Stimulated activated CD4-positive, alpha-beta T cell treated with anti-CD3 and anti-CD28 coated beads, TNF-alpha, amount 100 ng/mL, for 48 hours (primary cell): ENCODE measurements around the gene HOXA4.

Source experiments
- DNase-seq, 3 donors: peaks; one replicate each; pipeline ENCODE4 v3.0.0-alpha.2; 2020; ENCODE audit warnings: low read depth in 3 of 3

The HOXA4 gene

GRCh38 chr7:27116962-27117886 is 13.3 kb downstream of the HOXA4 start:
- no peak for DNase-seq

- no peak for DNase-seq
These were observed 14.3 kb downstream of the HOXA4 start for GRCh38 chr7:27116031-27116961.

- DNase-seq, result no peak
These were observed 15.1 kb downstream of the HOXA4 start for GRCh38 chr7:27115221-27116026.

- no peak for DNase-seq
These were observed 15.7 kb downstream of the HOXA4 start for GRCh38 chr7:27114881-27115220.

- DNase-seq, result no peak
These were observed 16.4 kb downstream of the HOXA4 start for GRCh38 chr7:27113991-27114769.

GRCh38 chr7:27112955-27113949 is 17.3 kb downstream of the HOXA4 start:
- DNase-seq, result no peak

GRCh38 chr7:27112361-27112760 is 18.2 kb downstream of the HOXA4 start:
- no peak for DNase-seq

- DNase-seq, result no peak
These were observed 18.7 kb downstream of the HOXA4 start for GRCh38 chr7:27111751-27112277.

GRCh38 chr7:27111042-27111750 is 19.4 kb downstream of the HOXA4 start:
- DNase-seq, result no peak

GRCh38 chr7:27110186-27111031 is 20.1 kb downstream of the HOXA4 start:
- no peak for DNase-seq

- no peak for DNase-seq
These were observed 20.9 kb downstream of the HOXA4 start for GRCh38 chr7:27109466-27110185.

- no peak for DNase-seq
These were observed 22.0 kb downstream of the HOXA4 start for GRCh38 chr7:27108390-27109127.

- DNase-seq, result no peak
These were observed 22.9 kb downstream of the HOXA4 start for GRCh38 chr7:27107391-27108381.

- no peak for DNase-seq
These were observed 23.7 kb downstream of the HOXA4 start for GRCh38 chr7:27106901-27107240.

GRCh38 chr7:27106181-27106900 is 24.2 kb downstream of the HOXA4 start:
- no peak for DNase-seq
